Caki2 (cell line): ENCODE measurements around the gene KCNJ1. TPM values are rescaled to one million over a fixed set of nuclear protein-coding genes. Genes with fewer than 3 reads are reported as not detected.

ENCODE experiments used
- DNase-seq: peaks from one replicate; pipeline ENCODE4 v3.0.0-alpha.2; 2015; ENCODE audit warnings: low read depth
- in situ Hi-C: cut with HindIII; loops from 2 replicates; pipeline ENCODE4 v1.10.0; 2016; ENCODE audit warnings: low sequenced_read_pairs, low pct_unique_long_range_greater_than_20kb, mixed read lengths
- total RNA-seq: library from RNA; depleted of rRNA; stranded (reverse); fragments of >200 nt; shearing (Covaris generic); gene quantifications from 2 replicates; pipeline ENCODE4 v1.2.3, GENCODE V29; 2014; ENCODE audit warnings: low replicate concordance

The KCNJ1 gene
- total RNA-seq, 1 experiment from 2014 or later, result 0.10 TPM

- no peak for DNase-seq
- in situ Hi-C loops, result no loop called here
These were observed 31.2 kb downstream of the KCNJ1 start for GRCh38 chr11:128835741-128836430.

GRCh38 chr11:128834157-128834556 is 32.9 kb downstream of the KCNJ1 start:
- DNase-seq, result no peak
- in situ Hi-C loops, result no loop called here

DNA sequence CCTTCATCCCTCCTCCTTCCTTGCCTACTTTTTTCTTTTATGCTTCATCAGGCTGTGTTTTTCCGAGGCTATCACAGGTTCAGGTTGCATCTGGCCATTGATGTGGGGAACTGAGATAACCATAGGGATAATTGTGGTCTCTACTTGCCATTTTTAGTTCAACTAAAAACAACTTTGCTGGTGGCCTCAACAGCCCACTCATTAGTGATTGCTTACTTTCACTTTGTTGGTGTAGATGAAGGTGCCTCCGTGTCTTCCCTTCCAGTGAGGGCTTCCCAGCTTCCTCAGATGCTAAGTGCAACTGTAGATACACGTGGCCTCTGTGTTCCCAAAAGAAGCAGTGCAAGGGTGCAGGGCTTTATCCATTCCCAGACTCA is 35.0 kb downstream of the KCNJ1 start:
- in situ Hi-C loops, result no loop called here
- no peak for DNase-seq

DNA sequence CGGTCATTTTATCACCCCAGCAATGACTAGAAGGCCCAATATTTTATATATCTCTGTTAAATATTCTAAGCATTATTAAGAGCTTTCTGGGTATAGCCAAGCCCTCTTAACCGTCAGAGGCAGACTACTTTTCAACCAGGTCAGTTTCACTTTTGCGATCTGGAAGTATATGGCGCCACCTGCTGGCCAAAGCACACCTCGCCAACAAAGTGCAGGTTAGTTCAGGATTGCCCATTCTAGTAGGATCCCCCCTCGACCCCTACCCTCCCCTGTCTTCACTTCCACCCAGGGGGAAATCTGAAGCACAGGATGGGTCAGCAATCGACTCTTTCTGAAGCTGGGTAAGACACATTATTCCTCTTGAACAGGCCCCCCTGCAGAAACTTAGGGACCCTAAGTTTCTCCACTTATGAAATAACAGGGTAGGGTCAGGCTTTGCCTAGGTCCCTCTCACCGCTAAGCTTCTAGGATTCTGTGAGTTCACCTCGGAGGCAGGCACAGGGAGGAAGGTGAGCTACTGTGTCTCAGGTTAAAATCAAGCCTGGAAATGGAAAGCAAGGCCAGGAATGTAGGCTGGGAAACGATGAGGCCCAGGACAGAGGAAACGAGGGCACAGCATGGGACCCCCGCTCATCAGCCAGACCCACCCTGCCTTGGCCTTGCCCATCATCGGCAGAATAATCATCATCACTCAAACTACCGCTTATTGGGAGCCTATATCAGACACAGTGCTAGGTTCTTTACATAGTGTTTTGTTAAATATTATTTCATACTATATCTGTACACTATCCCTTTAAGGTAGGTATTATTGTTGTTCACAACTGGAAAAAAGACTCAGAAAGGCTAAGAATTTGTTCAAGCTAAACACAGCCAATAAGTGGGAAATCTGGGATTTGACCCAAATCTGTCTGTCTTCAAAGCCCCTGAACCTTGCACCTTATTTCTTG is 35.6 kb downstream of the KCNJ1 start:
- DNase-seq, result peak; percentile 16
- in situ Hi-C loops, result no loop called here

GRCh38 chr11:128830290-128831173 is 36.6 kb downstream of the KCNJ1 start:
- no peak for DNase-seq
- in situ Hi-C loops, result no loop called here

- in situ Hi-C loops, result no loop called here
- DNase-seq, result no peak
These were observed 38.7 kb downstream of the KCNJ1 start for GRCh38 chr11:128828350-128828749.

- in situ Hi-C loops, result no loop called here
- DNase-seq, result no peak
These were observed 39.8 kb downstream of the KCNJ1 start for GRCh38 chr11:128827191-128827893.

DNA sequence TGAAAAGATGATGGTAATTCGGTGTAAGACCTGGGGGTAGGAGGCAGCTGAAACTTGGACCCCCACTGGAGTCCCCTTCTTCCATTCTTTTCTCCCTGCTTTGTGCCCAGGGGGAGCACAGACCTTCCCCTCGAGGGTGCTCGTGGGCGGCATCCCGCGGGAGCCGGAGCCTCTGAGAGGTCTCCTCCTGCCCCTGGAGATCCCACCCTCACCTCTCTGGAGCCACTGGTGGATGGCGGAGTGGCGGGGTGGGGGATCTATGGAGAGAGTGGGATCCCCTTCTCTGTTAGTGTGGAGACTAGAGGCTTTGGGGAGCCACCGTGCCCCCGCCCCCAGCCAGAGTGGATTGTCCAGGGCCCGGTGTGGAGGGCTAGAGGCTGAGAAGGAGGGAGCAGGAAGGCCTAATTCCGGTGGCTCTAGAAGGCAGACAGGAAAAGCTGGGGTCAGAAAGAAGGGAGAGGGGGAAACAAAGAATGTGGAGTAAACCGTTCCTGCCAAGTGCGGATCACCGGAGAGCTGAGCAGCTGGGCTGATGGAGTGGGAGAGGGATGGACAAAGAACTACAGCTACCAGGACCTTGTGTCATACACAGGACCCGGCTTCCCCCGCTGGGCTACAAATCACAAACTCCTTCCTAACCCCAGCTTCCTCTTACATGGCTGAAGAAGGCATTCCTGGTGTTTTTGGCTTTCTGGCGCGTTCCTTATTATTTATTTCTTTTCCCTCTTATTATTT is 41.9 kb downstream of the KCNJ1 start:
- DNase-seq, result no peak
- in situ Hi-C loops, result no loop called here

- in situ Hi-C loops, result no loop called here
These were observed 42.7 kb downstream of the KCNJ1 start for GRCh38 chr11:128824191-128825049.

GRCh38 chr11:128823753-128824152 is 43.3 kb downstream of the KCNJ1 start:
- in situ Hi-C loops, result no loop called here
- DNase-seq, result no peak

More at GRCh38 chr11:128824191-128825049, 42.7 kb downstream of the KCNJ1 start:
- DNase-seq, result no peak

DNA sequence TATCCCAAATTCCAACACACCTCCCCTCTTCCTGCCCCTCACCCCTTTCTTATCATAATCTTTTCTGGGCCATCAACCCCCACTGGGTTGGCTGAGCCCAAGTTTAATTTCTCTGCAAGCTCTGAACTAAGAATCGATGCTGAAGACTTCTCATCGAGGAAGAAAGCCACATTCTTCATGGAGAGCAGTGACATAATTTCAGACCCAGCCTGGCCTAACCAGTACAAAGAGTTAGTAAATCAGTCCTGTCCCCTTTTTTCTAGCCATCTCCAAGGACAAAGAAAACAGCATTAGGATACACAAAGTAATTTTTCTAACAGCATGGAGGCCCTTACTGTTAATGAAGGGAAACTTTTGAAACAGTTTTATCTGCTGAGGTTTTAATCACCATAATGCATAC is 45.0 kb downstream of the KCNJ1 start:
- no peak for DNase-seq
- in situ Hi-C loops, result no loop called here

- DNase-seq, result no peak
- in situ Hi-C loops, result no loop called here
These were observed 45.5 kb downstream of the KCNJ1 start for GRCh38 chr11:128821556-128821955.

DNA sequence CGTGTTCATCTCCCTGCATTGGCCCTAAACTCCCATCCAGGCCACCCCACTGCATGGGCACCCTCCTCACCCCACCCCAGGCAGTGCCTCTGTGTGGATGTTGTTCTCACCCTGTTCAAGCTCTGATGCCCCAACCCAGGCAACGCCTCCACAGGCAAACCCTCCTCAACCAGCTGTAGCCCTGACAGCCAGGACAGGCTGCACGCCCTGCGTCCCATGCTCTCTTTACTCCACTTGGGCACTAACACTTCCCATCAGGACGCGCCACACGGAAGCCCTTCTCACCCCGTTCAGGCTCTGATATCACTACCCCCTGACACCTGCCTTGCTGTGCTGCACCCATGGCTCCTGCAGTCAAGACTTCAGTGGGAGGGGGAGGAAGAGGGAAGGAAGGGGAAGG is 47.9 kb downstream of the KCNJ1 start:
- DNase-seq, result no peak
- in situ Hi-C loops, result no loop called here

DNA sequence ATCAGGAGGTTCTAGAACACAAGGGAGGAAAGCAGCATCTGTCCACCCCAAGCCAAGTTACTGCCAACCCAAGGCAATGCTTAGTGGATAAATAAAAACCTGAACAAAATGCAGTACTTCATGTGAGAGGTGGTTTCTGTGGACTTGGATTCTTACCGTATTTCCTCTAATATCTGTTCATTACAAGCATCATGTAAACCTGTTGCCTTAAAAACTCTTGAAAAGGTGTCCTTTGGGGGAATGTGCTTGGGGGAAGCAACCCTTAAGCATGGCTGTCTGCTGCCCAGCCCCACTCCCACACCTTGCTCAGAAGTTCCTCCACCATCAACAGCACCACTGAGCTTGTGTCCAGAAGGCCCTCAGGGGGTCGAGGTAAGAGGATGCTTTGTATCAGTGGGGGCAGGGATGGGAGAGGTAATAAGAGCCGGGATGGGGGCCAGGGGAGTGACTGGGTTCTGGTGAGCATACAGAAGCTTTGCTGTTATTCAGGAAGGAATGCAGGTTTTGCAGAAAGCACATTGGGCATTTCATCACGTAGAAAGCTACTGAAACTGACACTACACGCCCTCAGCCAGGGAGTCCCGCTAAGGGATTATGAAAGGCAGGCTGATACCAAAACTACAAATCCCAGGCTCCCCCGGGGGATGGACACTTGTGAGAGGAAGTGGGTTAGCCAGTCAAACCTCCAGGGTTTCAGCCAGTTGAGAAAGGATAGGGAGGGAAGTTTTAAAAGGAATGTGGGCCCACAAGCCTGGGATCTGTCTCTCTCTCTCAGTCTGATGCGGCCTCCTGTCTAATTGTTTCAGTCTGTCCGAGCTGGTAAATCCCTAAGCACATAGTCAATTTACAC is 52.0 kb downstream of the KCNJ1 start:
- DNase-seq, result no peak
- in situ Hi-C loops, result no loop called here

GRCh38 chr11:128813729-128814128 is 53.4 kb downstream of the KCNJ1 start:
- in situ Hi-C loops, result no loop called here
- DNase-seq, result no peak
